Measurements from ENCODE around the gene PURA. TPM values are rescaled to one million over a fixed set of nuclear protein-coding genes. Genes with fewer than 3 reads are reported as not detected.

Gene PURA
- polyA plus RNA-seq (2.2 and 2.3 TPM in 2 replicates), polyA minus RNA-seq (6.3 and 8.3 TPM in 2 replicates)

GRCh38 chr5:140113699-140114263 is at the start of gene PURA:
Gene PURA, plus strand, starts transcription at chr5:140114109. Its CDS starts 73 bp downstream, at chr5:140114182.
- peaks cover 3% of the 10 kb centered on the region for H4K20me1 ChIP-seq (ENCODE audit: insufficient read depth)
- TF ChIP-seq EZH2 (IDR thresholded peaks at IDR 0.05; ENCODE audit: borderline replicate concordance, insufficient read depth, low read length, poor library complexity, severe bottlenecking), result peak; percentile 13
- no peak for TF ChIP-seq RAD21 (conservative IDR thresholded peaks at IDR 0.05)
- TF ChIP-seq CTCF (IDR thresholded peaks at IDR 0.05; ENCODE audit: poor library complexity, severe bottlenecking), result peak; percentile 40
- TF ChIP-seq EP300 (conservative IDR thresholded peaks at IDR 0.05; ENCODE audit: poor library complexity, severe bottlenecking), result peak; percentile 29
- peak; percentile 63 for TF ChIP-seq REST (IDR thresholded peaks at IDR 0.05; ENCODE audit: borderline replicate concordance)
- TF ChIP-seq TAF1 (IDR thresholded peaks at IDR 0.05; ENCODE audit: low read depth), result peak; percentile 54
- TF ChIP-seq MXI1 (conservative IDR thresholded peaks at IDR 0.05; ENCODE audit: poor library complexity, severe bottlenecking), result peak; percentile 34
- TF ChIP-seq POLR2AphosphoS5 (IDR thresholded peaks at IDR 0.05), result peak; percentile 75
- peak; percentile 3 for TF ChIP-seq SMC3 (conservative IDR thresholded peaks at IDR 0.05; ENCODE audit: poor library complexity)
- peak within 1 kb of the TSS; percentile 84 for H3K4me3 ChIP-seq (ENCODE audit: low read length)
- no peaks in the 10 kb centered on the region for H3K36me3 ChIP-seq (ENCODE audit: insufficient read depth, low read length)
- H3K9me2 ChIP-seq (ENCODE audit: insufficient read depth, low read length), result no peaks in the 10 kb centered on the region
- peak within 1 kb of the TSS; percentile 77 for H3K4me2 ChIP-seq (ENCODE audit: low read length)
- peak within 1 kb of the TSS; percentile 70 for H3K9ac ChIP-seq (ENCODE audit: low read length)
- H3F3A ChIP-seq (ENCODE audit: insufficient read depth, low read length, poor library complexity, severe bottlenecking), result no peaks in the 10 kb centered on the region
- no peak within 1 kb of the TSS for H2AFZ ChIP-seq (ENCODE audit: low read depth, low read length)
- H3K79me2 ChIP-seq (replicated peaks; ENCODE audit: insufficient read depth, low read length), result peaks cover 13% of the 10 kb centered on the region
- no peaks in the 10 kb centered on the region for H3K9me3 ChIP-seq (ENCODE audit: low read length)
- peaks cover 59% of the 10 kb centered on the region for H3K27me3 ChIP-seq (ENCODE audit: insufficient read depth, low read depth, low read length)
- peak within 1 kb of the TSS; percentile 36 for H3K27ac ChIP-seq (ENCODE audit: low read length)

GRCh38 chr5:140072812-140073211 is 41.1 kb upstream of the PURA start:
- no peak for TF ChIP-seq EP300 (conservative IDR thresholded peaks at IDR 0.05; ENCODE audit: poor library complexity, severe bottlenecking)
- TF ChIP-seq POLR2AphosphoS5 (IDR thresholded peaks at IDR 0.05), result no peak
- no peak for TF ChIP-seq TAF1 (IDR thresholded peaks at IDR 0.05; ENCODE audit: low read depth)
- TF ChIP-seq SMC3 (conservative IDR thresholded peaks at IDR 0.05; ENCODE audit: poor library complexity), result no peak
- TF ChIP-seq EZH2 (IDR thresholded peaks at IDR 0.05; ENCODE audit: borderline replicate concordance, insufficient read depth, low read length, poor library complexity, severe bottlenecking), result no peak
- TF ChIP-seq REST (IDR thresholded peaks at IDR 0.05; ENCODE audit: borderline replicate concordance), result no peak
- TF ChIP-seq MXI1 (conservative IDR thresholded peaks at IDR 0.05; ENCODE audit: poor library complexity, severe bottlenecking), result no peak
- TF ChIP-seq CTCF (IDR thresholded peaks at IDR 0.05; ENCODE audit: poor library complexity, severe bottlenecking), result no peak
- no peak for TF ChIP-seq RAD21 (conservative IDR thresholded peaks at IDR 0.05)
- H3K27ac ChIP-seq (ENCODE audit: low read length), result no peak overlapping the region
- H3K9me3 ChIP-seq (ENCODE audit: low read length), result no peaks in the 10 kb centered on the region

More at GRCh38 chr5:140072812-140073211, 41.1 kb upstream of the PURA start:
- no peaks in the 10 kb centered on the region for H3K9me2 ChIP-seq (ENCODE audit: insufficient read depth, low read length)
- H4K20me1 ChIP-seq (ENCODE audit: insufficient read depth), result no peaks in the 10 kb centered on the region
- no peak overlapping the region for H3K9ac ChIP-seq (ENCODE audit: low read length)
- no peaks in the 10 kb centered on the region for H3K79me2 ChIP-seq (replicated peaks; ENCODE audit: insufficient read depth, low read length)
- H3F3A ChIP-seq (ENCODE audit: insufficient read depth, low read length, poor library complexity, severe bottlenecking), result no peaks in the 10 kb centered on the region
- H2AFZ ChIP-seq (ENCODE audit: low read depth, low read length), result no peak overlapping the region
- no peak overlapping the region for H3K4me3 ChIP-seq (ENCODE audit: low read length)
- no peak overlapping the region for H3K4me2 ChIP-seq (ENCODE audit: low read length)
- no peaks in the 10 kb centered on the region for H3K36me3 ChIP-seq (ENCODE audit: insufficient read depth, low read length)
- peaks cover 32% of the 10 kb centered on the region for H3K27me3 ChIP-seq (ENCODE audit: insufficient read depth, low read depth, low read length)
